ENCODE measurements around the gene ADRA2C. TPM values are rescaled to one million over a fixed set of nuclear protein-coding genes. Genes with fewer than 3 reads are reported as not detected.

Gene ADRA2C
- total and polyA plus RNA-seq, 12 donors, result 1.1 to 34.0 (median 5.3) TPM

DNA sequence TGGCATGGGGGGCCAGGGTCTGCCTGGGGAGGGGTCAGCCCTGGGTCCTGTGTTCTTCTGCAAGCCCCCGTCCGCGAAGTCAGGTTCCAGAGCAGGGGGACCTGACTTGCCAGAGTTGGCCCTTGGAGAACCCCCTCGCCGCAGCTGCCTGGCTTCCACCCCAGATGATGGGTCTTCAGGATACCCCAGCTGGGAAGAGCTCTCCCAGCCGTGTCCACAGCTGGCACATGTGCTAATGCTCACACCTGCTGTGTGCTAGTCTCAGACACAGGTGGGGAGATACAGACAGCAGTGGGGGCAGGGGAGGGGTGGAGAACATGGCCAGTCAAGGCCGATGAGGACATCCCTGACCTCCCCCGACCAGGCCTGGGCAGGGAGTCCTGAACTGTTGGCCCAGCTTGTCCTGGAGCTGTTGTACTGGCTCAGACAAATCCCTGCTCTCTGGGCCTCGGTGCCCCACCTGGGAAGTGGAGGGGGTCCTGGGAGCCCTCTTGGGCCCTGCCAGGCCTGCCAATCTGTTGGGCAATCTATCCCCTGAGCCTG, 3.5 kb downstream of the ADRA2C start:
- WGBS, 4 donors, result 71 to 100% (median 73%) methylated on average over 1 to 9 of the region's 9 CpGs
- H3K27ac ChIP-seq, result no peak overlapping the region

DNA sequence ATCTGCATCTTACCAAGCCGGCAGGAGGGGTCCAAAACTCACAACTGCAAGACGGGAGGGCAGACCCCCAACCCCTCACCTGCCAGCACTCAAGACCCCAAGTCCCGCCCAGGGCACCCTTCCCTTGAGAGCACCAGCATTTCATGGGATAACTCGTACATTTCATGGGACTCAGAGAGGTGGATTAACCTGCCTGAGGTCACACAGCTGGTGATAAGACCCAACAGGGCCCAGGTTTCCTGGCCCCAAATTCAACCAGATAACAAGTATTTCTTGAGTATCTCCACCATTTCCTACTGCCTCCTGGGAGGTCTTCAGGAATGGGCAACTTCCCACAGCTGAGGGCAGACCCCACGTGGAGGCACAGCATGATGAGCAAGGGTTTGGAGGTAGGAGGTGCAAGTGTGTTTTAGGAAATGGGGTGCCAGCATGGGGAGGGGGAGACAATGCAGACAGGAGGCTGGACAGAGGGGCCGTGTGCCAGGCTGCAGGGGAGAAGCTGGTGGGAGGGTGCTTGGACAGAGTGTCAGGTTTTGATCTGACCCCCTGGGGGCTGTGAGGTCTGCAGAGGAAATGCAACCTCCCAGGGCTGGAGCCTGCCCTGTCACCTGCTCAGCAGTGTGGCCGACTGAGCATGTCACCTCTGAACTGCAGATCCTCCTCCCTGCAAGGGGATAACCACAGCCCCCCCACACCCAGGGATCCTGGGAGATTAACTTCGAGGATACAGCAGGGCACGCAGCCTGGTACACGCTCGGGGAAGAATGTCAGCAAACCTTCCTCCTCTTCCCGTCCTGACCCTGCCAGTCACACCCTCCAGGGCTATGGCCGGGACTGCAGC, 4.4 kb downstream of the ADRA2C start:
- intact Hi-C loops (cut with DNase I), result no loop called here
- Histone ChIP-seq H3K36me3 (replicated peaks in 1 of 2) (no peaks in the 10 kb centered on the region), H3K27ac (no peak overlapping the region), H3K9me3 (replicated peaks in 1 of 3) (no peaks in the 10 kb centered on the region), H3K4me3 (no peak overlapping the region), H3K27me3 (peaks cover 26% of the 10 kb centered on the region), H3K4me1 (replicated peaks in 1 of 2) (no peaks in the 10 kb centered on the region)
- 45 to 66% (median 59%) methylated on average over 5 to 13 of the region's 13 CpGs for WGBS, 4 donors
- TF ChIP-seq POLR2A (IDR thresholded peaks at IDR 0.05), result no peak
- TF ChIP-seq, protein P1, sequence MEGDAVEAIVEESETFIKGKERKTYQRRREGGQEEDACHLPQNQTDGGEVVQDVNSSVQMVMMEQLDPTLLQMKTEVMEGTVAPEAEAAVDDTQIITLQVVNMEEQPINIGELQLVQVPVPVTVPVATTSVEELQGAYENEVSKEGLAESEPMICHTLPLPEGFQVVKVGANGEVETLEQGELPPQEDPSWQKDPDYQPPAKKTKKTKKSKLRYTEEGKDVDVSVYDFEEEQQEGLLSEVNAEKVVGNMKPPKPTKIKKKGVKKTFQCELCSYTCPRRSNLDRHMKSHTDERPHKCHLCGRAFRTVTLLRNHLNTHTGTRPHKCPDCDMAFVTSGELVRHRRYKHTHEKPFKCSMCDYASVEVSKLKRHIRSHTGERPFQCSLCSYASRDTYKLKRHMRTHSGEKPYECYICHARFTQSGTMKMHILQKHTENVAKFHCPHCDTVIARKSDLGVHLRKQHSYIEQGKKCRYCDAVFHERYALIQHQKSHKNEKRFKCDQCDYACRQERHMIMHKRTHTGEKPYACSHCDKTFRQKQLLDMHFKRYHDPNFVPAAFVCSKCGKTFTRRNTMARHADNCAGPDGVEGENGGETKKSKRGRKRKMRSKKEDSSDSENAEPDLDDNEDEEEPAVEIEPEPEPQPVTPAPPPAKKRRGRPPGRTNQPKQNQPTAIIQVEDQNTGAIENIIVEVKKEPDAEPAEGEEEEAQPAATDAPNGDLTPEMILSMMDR (IDR thresholded peaks at IDR 0.05), result no peak
- no peak for DNase-seq

More for the DNA sequence above, 3.5 kb downstream of the ADRA2C start:
- no peak for DNase-seq
- peaks cover 26% of the 10 kb centered on the region for H3K27me3 ChIP-seq
- no peak for TF ChIP-seq POLR2A (IDR thresholded peaks at IDR 0.05)
- TF ChIP-seq, protein P1 (IDR thresholded peaks at IDR 0.05), result no peak
- intact Hi-C loops (cut with DNase I), result loop anchor here in 1 of 2 donors (5.0 kb wide), 1 partner anchor 108 kb away; no protein-coding TSS in a partner anchor
- no peaks in the 10 kb centered on the region for H3K9me3 ChIP-seq (replicated peaks in 1 of 3)
- H3K36me3 ChIP-seq (replicated peaks in 1 of 2), result no peaks in the 10 kb centered on the region
- H3K4me3 ChIP-seq, result no peak overlapping the region
- peaks cover 0 to 3% of the 10 kb centered on the region in 2 donors for H3K4me1 ChIP-seq (replicated peaks in 1 of 2)

GRCh38 chr4:3771164-3771809, 5.1 kb downstream of the ADRA2C start:
- H3K9me3 ChIP-seq (replicated peaks in 1 of 3), result no peaks in the 10 kb centered on the region
- H3K4me3 ChIP-seq, result no peak overlapping the region
- DNase-seq, result no peak
- H3K27me3 ChIP-seq, result peaks cover 26% of the 10 kb centered on the region
- 59 to 70% (median 63%) methylated on average over 10 to 20 of the region's 20 CpGs for WGBS, 4 donors
- H3K27ac ChIP-seq, result no peak overlapping the region
- no peaks in the 10 kb centered on the region for H3K36me3 ChIP-seq (replicated peaks in 1 of 2)
- no peaks in the 10 kb centered on the region for H3K4me1 ChIP-seq (replicated peaks in 1 of 2)
- TF ChIP-seq, protein P1 (IDR thresholded peaks at IDR 0.05), result no peak
- TF ChIP-seq POLR2A (IDR thresholded peaks at IDR 0.05), result no peak
- intact Hi-C loops (cut with DNase I), result no loop called here

GRCh38 chr4:3771939-3772495, 5.8 kb downstream of the ADRA2C start:
- no peaks in the 10 kb centered on the region for H3K4me1 ChIP-seq (replicated peaks in 1 of 2)
- no peaks in the 10 kb centered on the region for H3K9me3 ChIP-seq (replicated peaks in 1 of 3)
- peaks cover 26% of the 10 kb centered on the region for H3K27me3 ChIP-seq
- intact Hi-C loops (cut with DNase I), result no loop called here
- TF ChIP-seq POLR2A (IDR thresholded peaks at IDR 0.05), result no peak
- TF ChIP-seq, protein P1 (IDR thresholded peaks at IDR 0.05), result no peak
- no peaks in the 10 kb centered on the region for H3K36me3 ChIP-seq (replicated peaks in 1 of 2)
- DNase-seq, result no peak
- WGBS, 4 donors, result 69 to 76% (median 70%) methylated on average over 14 to 24 of the region's 24 CpGs
- no peak overlapping the region for H3K27ac ChIP-seq
- no peak overlapping the region for H3K4me3 ChIP-seq

Data from adrenal gland (tissue), 12 donors.